Stimulated activated CD8-positive, alpha-beta memory T cell treated with anti-CD3 and anti-CD28 coated beads, Interleukin-15, amount 100 ng/mL, for 4 hours (primary cell): ENCODE results near the gene GNA12.
"Not testable (repeated sequence)": the region's sequence is repeated elsewhere in the genome, so short reads cannot be mapped to it uniquely, and the experiment has no call there.

ENCODE experiments used
- DNase-seq, 2 donors: peaks; one replicate each; pipeline ENCODE4 v3.0.0-alpha.2; 2020; ENCODE audit warnings: low read depth in 2 of 2

The GNA12 gene

GRCh38 chr7:2864999-2865670 is 21.0 kb upstream of the GNA12 start:
- peak; percentile 37 to 44 for DNase-seq

DNA sequence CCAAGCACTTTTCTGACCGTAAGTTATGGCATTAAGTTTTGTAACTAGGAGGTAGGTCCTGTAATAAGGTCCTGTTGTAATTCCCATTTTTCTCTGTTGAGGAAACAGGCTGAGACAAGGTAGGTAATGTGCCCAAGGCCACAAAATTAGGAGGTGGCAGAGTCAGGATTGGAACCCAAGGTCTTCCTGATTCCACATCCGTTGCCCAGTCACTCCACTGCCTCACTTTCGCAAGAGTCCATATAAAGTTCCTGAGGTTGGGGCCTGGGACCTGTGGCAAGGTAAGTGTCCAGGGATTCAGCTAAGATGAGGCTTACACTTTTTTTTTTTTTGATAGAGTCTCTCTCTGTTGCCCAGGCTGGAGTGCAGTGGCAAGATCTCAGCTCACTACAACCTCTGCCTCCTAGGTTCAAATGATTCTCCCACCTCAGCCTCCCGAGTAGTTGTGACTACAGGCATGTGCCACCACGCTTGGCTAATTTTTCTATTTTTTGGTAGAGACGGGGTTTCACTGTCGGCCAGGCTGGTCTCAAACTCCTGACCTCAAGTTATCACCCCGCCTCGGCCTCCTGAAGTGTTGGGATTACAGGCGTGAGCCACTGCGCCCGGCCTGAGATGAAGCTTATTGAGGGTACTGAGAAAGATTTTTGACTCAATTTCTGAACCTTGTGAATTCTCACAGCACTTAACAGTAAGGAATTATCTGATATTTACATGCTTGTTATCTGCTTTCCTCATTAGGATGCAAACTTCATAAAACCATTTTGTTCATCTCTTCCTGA is 20.3 kb upstream of the GNA12 start:
- DNase-seq: no peak

DNA sequence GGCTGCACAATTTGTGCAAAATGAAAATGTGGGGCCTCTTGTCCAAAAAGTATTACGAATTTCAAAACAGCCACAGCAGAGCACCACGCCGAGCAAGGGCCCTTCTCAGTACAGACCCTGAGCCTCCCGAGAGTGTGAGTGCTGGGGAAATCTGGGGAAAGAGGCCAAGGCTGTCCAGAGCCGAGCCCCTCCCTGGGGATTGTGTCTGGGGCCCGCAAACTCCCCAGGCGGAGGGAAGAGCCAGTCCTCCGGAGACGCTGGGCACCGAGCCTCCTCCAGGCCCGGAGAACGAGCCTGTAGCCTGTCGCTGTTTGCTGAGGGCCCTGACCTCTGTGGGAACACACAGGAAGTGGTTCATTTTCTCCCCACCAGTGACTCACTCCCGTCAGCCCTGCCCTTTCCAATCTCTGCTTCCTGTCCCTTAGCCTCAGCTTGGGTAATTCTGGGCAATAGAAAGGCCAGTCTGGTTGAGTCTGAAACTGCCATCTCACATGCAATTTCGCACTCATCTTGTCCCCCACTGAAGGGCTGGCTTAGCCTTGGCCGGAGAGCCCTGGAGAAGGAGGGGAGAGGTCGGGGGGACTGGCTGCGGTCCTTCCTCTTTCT is 19.5 kb upstream of the GNA12 start:
- DNase-seq: peak; percentile 53

DNA sequence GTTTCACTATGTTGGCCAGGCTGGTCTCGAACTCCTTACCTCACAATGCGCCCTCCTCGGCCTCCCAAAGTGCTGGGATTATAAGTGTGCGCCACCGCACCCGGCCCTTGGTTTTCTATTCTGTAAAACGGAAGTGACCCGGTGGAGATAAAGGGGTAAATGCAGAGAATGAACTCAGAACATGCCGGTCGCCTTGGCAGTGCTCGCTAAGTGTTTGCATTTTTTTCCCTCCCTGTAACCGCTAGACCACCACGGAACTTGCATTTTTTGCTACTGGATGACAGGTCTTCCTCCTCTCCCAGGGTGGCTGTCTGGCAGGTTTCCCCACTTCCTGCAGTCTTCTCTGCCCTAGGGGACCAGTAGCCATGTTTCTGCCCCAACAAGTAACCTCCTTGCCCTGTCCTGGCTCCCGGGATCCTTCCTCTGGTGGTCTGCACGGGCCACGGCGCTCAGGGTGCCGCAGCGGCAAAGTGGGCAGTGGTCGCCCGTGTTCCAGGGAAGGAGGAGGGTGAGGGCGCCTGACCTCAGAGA is 18.8 kb upstream of the GNA12 start:
- peak in 1 of 2 donors; percentile 18 for DNase-seq

DNA sequence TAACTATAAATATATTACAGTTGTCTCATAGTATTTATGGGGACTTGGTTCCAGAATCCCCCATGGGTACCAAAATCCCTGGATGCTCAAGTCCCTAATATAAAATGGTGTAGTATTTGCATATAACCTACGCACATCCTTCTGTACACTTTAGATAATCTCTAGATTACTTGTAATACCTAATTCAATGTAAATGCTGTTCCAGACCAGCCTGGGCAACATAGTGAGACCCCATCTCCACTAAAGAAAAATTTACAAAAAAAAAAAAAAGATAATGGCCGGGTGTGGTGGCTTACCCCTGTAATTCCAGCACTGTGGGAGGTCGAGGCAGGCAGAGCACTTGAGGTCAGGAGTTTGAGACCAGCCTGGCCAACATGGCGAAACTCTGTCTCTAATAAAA is 17.4 kb upstream of the GNA12 start:
- no peak for DNase-seq

DNA sequence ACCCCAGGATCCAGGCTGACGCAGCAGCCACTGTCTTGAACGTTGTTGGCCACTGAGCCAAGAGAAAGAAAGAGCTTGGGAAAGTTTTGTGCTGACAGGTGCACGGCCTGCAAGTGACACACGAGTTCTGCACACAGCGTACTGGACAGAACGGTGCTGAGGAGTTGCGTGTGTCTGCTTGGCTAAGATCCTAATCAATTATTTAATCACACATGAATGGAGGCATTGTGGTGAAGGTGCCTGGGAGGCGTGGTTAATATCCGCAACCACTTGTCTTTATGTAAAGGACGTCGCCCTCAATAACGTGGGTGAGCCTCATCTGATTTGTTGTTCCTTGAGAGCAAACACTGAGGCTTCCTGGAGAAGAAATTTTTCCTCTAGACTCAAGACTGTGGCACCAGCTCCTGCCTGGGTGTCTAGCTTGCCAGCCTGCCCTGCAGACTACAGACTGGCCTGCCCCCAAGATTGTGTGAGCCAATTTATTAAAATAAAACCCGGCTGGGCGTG is 16.6 kb upstream of the GNA12 start:
- DNase-seq: no peak

DNA sequence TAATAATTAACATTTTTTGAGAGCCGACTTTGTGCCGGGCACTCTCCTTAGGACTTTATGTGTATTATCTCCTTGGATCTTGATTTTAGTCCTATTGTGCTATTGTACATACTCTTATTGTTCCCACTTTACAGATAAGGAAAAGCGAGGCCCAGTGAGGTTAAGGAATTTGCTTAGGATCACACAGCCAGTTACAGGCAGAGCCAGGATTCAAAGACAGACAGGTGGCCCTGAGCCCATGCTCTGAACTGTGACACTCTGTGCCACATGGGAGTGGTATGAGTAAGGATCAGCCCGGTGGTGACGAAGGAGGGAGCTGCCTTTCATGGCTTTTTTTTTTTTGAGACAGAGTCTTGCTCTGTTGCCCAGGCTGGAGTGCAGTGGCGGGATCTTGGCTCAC is 15.8 kb upstream of the GNA12 start:
- DNase-seq: no peak

DNA sequence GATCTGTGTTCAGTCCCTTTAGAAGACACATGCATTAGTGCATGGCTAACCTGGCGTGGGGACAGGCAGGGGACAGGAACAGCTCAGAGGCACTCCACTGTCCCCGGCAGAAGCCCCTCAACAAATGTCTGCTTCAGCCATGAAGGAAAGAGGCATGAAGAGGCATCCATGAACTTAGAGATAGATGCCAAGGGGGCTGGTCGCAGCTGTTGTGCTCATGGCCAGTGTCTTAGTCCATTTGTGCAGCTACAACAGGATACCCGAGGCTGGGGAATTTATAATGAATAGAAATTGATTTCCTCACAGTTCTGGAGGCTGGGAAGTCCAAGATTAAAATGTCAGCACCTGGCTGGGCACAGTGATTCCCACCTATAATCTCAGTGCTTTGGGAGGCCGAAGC is 14.5 kb upstream of the GNA12 start:
- DNase-seq: no peak

DNA sequence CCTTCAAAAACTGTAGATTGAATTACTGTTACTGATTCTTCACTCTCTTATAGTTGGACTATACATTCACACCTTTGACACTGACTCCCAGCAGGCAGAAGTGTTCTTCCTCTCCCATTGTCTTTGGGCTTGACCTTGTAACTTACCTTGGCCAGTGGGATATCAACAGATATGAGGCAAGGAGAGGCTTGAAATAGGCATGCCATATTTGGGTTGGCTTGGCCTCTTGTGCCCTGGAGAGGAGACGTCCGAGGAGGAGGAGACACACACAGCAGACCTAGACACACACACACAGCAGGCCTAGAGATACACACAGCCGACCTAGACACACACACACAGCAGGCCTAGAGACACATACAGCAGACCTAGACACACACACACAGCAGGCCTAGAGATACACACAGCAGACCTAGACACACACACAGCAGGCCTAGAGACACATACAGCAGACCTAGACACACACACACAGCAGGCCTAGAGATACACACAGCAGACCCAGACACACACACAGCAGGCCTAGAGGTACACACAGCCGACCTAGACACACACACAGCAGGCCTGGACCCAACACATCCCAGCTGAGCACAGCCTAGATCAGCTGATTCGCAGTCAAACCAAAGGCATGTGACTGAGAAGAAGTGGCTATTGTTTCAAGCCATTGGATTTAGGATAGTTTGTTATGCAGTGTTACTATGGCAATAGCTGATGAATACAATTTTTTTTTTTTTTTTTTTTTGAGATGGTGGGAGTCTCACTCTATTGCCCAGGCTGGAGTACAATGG is 12.5 kb upstream of the GNA12 start:
- no peak for DNase-seq

GRCh38 chr7:2855386-2855785 is 11.3 kb upstream of the GNA12 start:
- no peak for DNase-seq

- DNase-seq: not testable (repeated sequence)
These were observed 9.4 kb upstream of the GNA12 start for GRCh38 chr7:2853552-2853951.

- no peak for DNase-seq
These were observed 9.0 kb upstream of the GNA12 start for GRCh38 chr7:2853147-2853546.

- no peak for DNase-seq
These were observed 7.4 kb upstream of the GNA12 start for GRCh38 chr7:2851497-2851896.

DNA sequence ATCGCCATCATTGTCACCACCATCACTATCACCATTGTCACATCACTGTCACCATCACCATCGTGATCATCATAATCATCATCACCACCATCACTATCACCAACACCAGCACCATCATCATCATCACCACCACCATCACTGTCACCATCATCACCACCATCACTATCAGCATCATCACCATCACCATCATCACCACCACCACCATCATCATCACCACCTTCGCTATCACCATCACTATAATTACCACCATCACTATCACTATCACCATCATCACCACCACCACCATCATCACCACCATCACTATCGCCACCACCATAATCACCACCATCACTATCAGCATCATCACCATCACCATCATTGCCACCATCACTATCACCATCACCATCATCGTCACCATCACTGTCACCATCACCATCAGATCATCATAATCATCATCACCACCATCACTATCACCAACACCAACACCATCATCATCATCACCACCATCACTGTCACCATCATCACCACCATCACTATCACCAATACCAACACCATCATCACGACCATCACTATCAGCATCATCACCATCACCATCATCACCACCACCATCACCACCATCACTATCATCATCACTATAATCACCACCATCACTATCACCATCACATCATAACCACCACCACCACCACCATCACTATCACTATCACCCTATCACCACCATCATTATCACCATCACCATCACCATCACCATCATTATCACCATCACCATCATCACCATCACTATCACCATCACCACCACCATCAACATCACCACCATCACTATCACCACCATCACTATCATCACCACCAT is 6.0 kb upstream of the GNA12 start:
- DNase-seq: no peak

GRCh38 chr7:2845034-2845592 is 1.0 kb upstream of the GNA12 start:
- no peak for DNase-seq

- DNase-seq: no peak
These were observed 376 bp downstream of the GNA12 start for GRCh38 chr7:2843711-2844152.

DNA sequence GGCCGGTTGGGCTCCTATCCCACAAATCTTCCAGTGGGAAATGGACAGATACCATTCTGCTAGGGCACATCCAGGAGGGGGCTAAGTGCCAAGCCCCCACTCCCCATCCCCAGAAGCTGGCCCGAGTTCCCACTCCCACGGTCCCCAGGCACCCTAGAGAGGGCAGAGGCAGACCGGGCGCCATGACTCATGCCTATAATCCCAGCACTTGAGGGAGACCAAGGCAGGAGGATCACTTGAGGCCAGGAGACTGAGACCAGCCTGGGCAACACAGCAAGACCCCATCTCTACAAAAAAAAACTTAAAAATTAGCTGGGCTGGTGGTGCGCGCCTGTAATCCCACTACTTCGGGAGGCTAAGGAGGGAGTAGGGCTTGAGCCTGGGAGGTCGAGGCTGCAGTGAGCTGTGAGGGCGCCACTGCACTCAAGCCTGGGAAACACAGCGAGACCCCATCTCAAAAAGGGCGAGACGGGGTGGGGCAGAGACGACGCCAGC is 870 bp downstream of the GNA12 start:
- DNase-seq: no peak

GRCh38 chr7:2841907-2842306 is 2.2 kb downstream of the GNA12 start:
- DNase-seq: no peak

DNA sequence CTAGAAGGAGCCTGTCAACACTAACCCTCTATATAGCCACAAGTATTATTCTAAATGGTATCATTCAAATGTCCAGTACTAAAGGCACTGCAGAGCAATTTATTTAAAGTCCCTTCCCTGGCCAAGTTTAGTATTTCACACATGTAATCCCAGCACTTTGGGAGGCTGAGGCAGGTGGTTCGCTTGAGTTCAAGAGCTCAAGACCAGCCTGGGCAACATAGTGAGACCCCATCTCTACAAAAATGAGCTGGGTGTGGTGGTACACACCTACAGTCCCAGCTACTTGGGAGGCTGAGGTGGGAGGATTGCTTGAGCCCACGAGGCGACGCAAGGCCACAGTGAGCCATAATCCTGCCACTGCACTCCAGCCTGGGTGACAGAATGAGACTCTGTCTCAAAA is 3.6 kb downstream of the GNA12 start:
- no peak for DNase-seq

DNA sequence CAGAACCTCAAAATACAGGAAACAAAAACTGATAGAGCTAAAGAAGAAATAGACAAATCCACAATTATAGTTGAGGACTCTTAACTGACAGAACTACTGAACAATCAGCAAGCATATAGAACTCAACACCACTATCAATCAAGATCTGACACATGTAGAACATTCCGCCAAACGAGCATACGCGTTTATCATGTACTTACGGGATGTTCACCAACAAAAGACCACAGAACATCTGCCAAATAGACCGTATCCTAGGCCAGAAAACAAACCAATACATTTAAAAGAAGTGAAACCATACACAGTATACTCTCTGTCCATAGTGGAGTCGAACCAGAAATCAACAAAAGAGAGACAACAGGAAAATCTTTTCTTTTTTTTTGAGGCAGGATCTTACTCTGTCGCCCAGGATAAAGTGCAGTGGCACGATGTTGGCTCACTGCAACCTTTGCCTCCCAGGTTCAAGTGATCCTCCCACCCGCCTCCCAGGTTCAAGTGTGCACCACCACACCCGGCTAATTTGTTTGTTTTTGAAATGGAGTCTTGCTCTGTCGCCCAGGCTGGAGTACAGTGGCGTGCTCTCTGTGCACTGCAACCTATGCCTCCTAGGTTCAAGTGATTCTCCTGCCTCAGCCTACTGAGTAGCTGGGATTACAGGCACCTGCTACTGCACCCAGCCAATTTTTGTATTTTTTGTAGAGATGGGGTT is 5.1 kb downstream of the GNA12 start:
- DNase-seq: no peak
